Measurements from ENCODE around the gene FOXP1.
A peak's percentile ranks its signal among the peaks of the same experiment; 100 is the strongest.

The FOXP1 gene

GRCh38 chr3:71055257-71056001, 528.1 kb downstream of the FOXP1 start:
- ATAC-seq: no peak

GRCh38 chr3:71054312-71054711, 529.2 kb downstream of the FOXP1 start:
- TF ChIP-seq ESRRG (CRISPR knock-in tag; IDR thresholded peaks at IDR 0.05) (no peak), GLIS3 (CRISPR knock-in tag; IDR thresholded peaks at IDR 0.05) (no peak), TCF4 (CRISPR knock-in tag; IDR thresholded peaks at IDR 0.05; ENCODE audit: borderline replicate concordance) (no peak), POU6F1 (CRISPR knock-in tag; IDR thresholded peaks at IDR 0.05; ENCODE audit: borderline replicate concordance, low read depth) (no peak), CREB5 (CRISPR knock-in tag; IDR thresholded peaks at IDR 0.05; ENCODE audit: low read depth) (no peak)

More at GRCh38 chr3:71055257-71056001, 528.1 kb downstream of the FOXP1 start:
- TF ChIP-seq TCF4 (CRISPR knock-in tag; IDR thresholded peaks at IDR 0.05; ENCODE audit: borderline replicate concordance) (peak; percentile 44), GLIS3 (CRISPR knock-in tag; IDR thresholded peaks at IDR 0.05) (no peak)

GRCh38 chr3:71053495-71053894, 530.0 kb downstream of the FOXP1 start:
- no peak for ATAC-seq
- no peak for TF ChIP-seq TOX (CRISPR knock-in tag; IDR thresholded peaks at IDR 0.05; ENCODE audit: borderline replicate concordance)

More at GRCh38 chr3:71054312-71054711, 529.2 kb downstream of the FOXP1 start:
- ATAC-seq: no peak

- TF ChIP-seq PPARA (CRISPR knock-in tag; IDR thresholded peaks at IDR 0.05; ENCODE audit: borderline replicate concordance): no peak
- no peak for TF ChIP-seq ZFP3 (CRISPR knock-in tag; IDR thresholded peaks at IDR 0.05)
- no peak for TF ChIP-seq SNAI2 (CRISPR knock-in tag; IDR thresholded peaks at IDR 0.05)
- TF ChIP-seq CSDC2 (CRISPR knock-in tag; IDR thresholded peaks at IDR 0.05): no peak
- peak; percentile 39 for TF ChIP-seq TCF4 (CRISPR knock-in tag; IDR thresholded peaks at IDR 0.05; ENCODE audit: borderline replicate concordance)
- peak; percentile 80 for TF ChIP-seq ISL1 (CRISPR knock-in tag; IDR thresholded peaks at IDR 0.05)
- no peak for TF ChIP-seq PATZ1 (CRISPR knock-in tag; IDR thresholded peaks at IDR 0.05; ENCODE audit: borderline replicate concordance)
- TF ChIP-seq TSHZ2 (CRISPR knock-in tag; IDR thresholded peaks at IDR 0.05): 0 out of 2 replicates have a peak, but pooled peaks have one; percentile 33
- peak; percentile 74 for ATAC-seq
Observed at GRCh38 chr3:71052716-71053115, 530.8 kb downstream of the FOXP1 start.

GRCh38 chr3:71051893-71052687, 531.4 kb downstream of the FOXP1 start:
- TF ChIP-seq ZNF8 (CRISPR knock-in tag; IDR thresholded peaks at IDR 0.05) (no peak), ZC3H10 (CRISPR knock-in tag; IDR thresholded peaks at IDR 0.05) (0 out of 2 replicates have a peak, but pooled peaks have one; percentile 27)
- peak; percentile 55 for ATAC-seq

Data from SK-N-SH treated with all-trans-retinoic acid at 6 μM for 48 hours (cell line).